Activated T-cell treated with anti-CD3 and anti-CD28 coated beads, Interleukin-2, amount 50 U/mL, for 1 hour (primary cell): Measurements from ENCODE around the gene CASP12.
"Not testable (repeated sequence)": the region's sequence is repeated elsewhere in the genome, so short reads cannot be mapped to it uniquely, and the experiment has no call there.

Source experiments
- DNase-seq: peaks from one replicate; pipeline ENCODE4 v3.0.0-alpha.2; 2020

CASP12 gene

GRCh38 chr11:104897891-104898684 is at the start of gene CASP12:
Gene CASP12, minus strand, starts transcription at chr11:104898460.
- no peak for DNase-seq

GRCh38 chr11:104946907-104947306 is 48.6 kb upstream of the CASP12 start:
- no peak for DNase-seq

- no peak for DNase-seq
Measured at GRCh38 chr11:104944076-104944475, 45.8 kb upstream of the CASP12 start.

GRCh38 chr11:104943561-104943960 is 45.3 kb upstream of the CASP12 start:
- DNase-seq = no peak

GRCh38 chr11:104934594-104934993 is 36.3 kb upstream of the CASP12 start:
- DNase-seq = no peak

GRCh38 chr11:104934073-104934472 is 35.8 kb upstream of the CASP12 start:
- DNase-seq = not testable (repeated sequence)

GRCh38 chr11:104928811-104929210 is 30.6 kb upstream of the CASP12 start:
- DNase-seq = no peak

GRCh38 chr11:104926771-104927611 is 28.7 kb upstream of the CASP12 start:
- no peak for DNase-seq

GRCh38 chr11:104925850-104926249 is 27.6 kb upstream of the CASP12 start:
- DNase-seq = no peak

GRCh38 chr11:104918113-104918824 is 20.0 kb upstream of the CASP12 start:
- DNase-seq = no peak

- DNase-seq = no peak
Measured at GRCh38 chr11:104917271-104918112, 19.2 kb upstream of the CASP12 start.

- DNase-seq = no peak
Measured at GRCh38 chr11:104916442-104916841, 18.2 kb upstream of the CASP12 start.

GRCh38 chr11:104912102-104912501 is 13.8 kb upstream of the CASP12 start:
- DNase-seq = no peak

- no peak for DNase-seq
Measured at GRCh38 chr11:104908186-104908531, 9.9 kb upstream of the CASP12 start.

GRCh38 chr11:104907521-104908185 is 9.4 kb upstream of the CASP12 start:
- DNase-seq = no peak

- no peak for DNase-seq
Measured at GRCh38 chr11:104905271-104905670, 7.0 kb upstream of the CASP12 start.

- DNase-seq = no peak
Measured at GRCh38 chr11:104899226-104899625, 966 bp upstream of the CASP12 start.

GRCh38 chr11:104898685-104899013 is 389 bp upstream of the CASP12 start:
- DNase-seq = no peak

- no peak for DNase-seq
Measured at GRCh38 chr11:104895634-104896033, 2.6 kb downstream of the CASP12 start.

- no peak for DNase-seq
Measured at GRCh38 chr11:104893876-104894275, 4.4 kb downstream of the CASP12 start.

GRCh38 chr11:104892723-104893511 is 5.3 kb downstream of the CASP12 start:
- DNase-seq = no peak
